ENCODE measurements around the gene CRIP1.

CRIP1 gene

GRCh38 chr14:105519946-105520698 lies 33.4 kb downstream of the CRIP1 start:
- H3K4me3 ChIP-seq (replicated peaks; ENCODE audit: low read depth, low read length) = no peak overlapping the region
- no peak for TF ChIP-seq CTCF (IDR thresholded peaks at IDR 0.05; ENCODE audit: low read depth, low read length, missing control alignments)
- no peak for DNase-seq (ENCODE audit: extremely low read depth, low read depth)

- TF ChIP-seq CTCF (IDR thresholded peaks at IDR 0.05; ENCODE audit: low read depth, low read length, missing control alignments) = no peak
- DNase-seq (ENCODE audit: extremely low read depth, low read depth) = no peak
- no peak overlapping the region for H3K4me3 ChIP-seq (replicated peaks; ENCODE audit: low read depth, low read length)
These were observed 38.6 kb downstream of the CRIP1 start for GRCh38 chr14:105525326-105525725.

- no peak for TF ChIP-seq CTCF (IDR thresholded peaks at IDR 0.05; ENCODE audit: low read depth, low read length, missing control alignments)
- H3K4me3 ChIP-seq (replicated peaks; ENCODE audit: low read depth, low read length) = peak within 1 kb of the TSS; percentile 37
- DNase-seq (ENCODE audit: extremely low read depth, low read depth) = no peak
These were observed 39.4 kb downstream of the CRIP1 start, which contains the start of gene TMEM121 for GRCh38 chr14:105525861-105526775. TSS of gene TMEM121 (plus strand) at chr14:105526583. CDS start at chr14:105528835, 2,252 bp downstream.

GRCh38 chr14:105526776-105527380 lies 40.2 kb downstream of the CRIP1 start:
- peak overlapping the region; percentile 37 for H3K4me3 ChIP-seq (replicated peaks; ENCODE audit: low read depth, low read length)
- DNase-seq (ENCODE audit: extremely low read depth, low read depth) = no peak
- no peak for TF ChIP-seq CTCF (IDR thresholded peaks at IDR 0.05; ENCODE audit: low read depth, low read length, missing control alignments)

GRCh38 chr14:105527381-105527825 lies 40.7 kb downstream of the CRIP1 start:
- DNase-seq (ENCODE audit: extremely low read depth, low read depth) = no peak
- H3K4me3 ChIP-seq (replicated peaks; ENCODE audit: low read depth, low read length) = peak overlapping the region; percentile 37
- no peak for TF ChIP-seq CTCF (IDR thresholded peaks at IDR 0.05; ENCODE audit: low read depth, low read length, missing control alignments)

GRCh38 chr14:105527826-105528585 lies 41.3 kb downstream of the CRIP1 start:
- H3K4me3 ChIP-seq (replicated peaks; ENCODE audit: low read depth, low read length) = peak overlapping the region; percentile 37
- peak; percentile 17 for DNase-seq (ENCODE audit: extremely low read depth, low read depth)
- TF ChIP-seq CTCF (IDR thresholded peaks at IDR 0.05; ENCODE audit: low read depth, low read length, missing control alignments) = peak; percentile 66

All from HFF-Myc (cell line).